ENCODE measurements around the gene EML4.
A peak's percentile ranks its signal among the peaks of the same experiment; 100 is the strongest.
"Not testable (repeated sequence)": the region's sequence is repeated elsewhere in the genome, so short reads cannot be mapped to it uniquely, and the experiment has no call there.

Gene EML4

DNA sequence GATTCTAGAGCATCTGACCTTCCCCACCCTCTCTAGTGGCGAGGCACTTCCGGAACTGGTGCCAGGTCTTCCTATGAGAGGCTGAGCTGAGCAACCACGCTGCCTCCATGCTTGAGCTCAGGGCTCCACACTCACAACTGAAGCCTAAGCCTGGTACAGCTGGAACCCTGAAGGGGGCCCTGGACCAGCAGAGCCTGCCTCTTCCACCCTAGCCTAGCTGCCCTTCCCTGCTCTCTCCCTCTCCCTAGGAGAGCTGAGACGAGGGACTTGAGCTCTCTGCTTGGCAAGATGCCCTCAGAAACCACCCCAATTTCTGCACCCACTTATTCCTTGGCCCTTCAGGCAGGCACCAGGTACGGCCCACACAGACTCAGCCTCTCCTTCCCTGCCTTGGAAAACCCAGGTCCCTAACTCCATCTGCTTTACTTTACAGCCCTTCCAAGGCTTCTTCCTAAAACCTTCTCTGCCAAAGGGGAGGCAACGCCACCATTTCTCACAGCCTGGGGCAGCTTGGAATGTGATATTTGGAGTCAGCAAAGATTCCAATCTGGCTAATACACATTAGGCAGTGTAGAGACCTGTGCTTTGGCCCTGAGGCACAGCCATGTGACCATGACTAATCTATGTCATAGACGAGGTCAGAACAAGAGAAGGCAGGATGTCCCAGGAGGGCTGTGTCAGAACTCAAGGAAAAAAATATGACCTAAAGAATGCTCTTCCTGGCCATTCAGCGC lies 173.1 kb downstream of the EML4 start:
- peak; percentile 38 for DNase-seq (ENCODE audit: low spot score)

DNA sequence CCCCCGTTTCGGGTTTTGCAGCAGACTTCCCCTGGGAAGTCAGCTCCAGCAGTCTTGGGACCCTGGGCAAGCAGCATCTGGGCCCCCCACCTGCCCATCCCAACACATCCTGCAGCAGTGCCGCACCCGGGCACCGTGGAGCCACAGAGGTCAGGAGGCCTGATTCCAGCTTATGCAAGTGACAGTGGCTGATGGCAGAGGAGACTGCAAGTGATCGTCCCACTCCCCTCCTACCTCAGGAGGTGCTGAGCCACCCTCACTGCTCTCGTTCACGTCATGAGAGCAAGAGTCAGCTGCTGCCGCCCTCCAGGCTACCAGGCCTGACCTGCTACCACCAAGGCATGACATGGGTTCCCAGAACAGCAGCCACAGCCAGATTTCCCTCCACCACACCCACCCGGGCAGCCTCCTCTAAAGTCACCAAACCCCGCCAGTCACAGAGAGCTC lies 173.7 kb downstream of the EML4 start:
- in situ Hi-C loops (cut with MboI; ENCODE audit: low sequenced_read_pairs, unreplicated experiment), result no loop called here
- TF ChIP-seq, protein P1, sequence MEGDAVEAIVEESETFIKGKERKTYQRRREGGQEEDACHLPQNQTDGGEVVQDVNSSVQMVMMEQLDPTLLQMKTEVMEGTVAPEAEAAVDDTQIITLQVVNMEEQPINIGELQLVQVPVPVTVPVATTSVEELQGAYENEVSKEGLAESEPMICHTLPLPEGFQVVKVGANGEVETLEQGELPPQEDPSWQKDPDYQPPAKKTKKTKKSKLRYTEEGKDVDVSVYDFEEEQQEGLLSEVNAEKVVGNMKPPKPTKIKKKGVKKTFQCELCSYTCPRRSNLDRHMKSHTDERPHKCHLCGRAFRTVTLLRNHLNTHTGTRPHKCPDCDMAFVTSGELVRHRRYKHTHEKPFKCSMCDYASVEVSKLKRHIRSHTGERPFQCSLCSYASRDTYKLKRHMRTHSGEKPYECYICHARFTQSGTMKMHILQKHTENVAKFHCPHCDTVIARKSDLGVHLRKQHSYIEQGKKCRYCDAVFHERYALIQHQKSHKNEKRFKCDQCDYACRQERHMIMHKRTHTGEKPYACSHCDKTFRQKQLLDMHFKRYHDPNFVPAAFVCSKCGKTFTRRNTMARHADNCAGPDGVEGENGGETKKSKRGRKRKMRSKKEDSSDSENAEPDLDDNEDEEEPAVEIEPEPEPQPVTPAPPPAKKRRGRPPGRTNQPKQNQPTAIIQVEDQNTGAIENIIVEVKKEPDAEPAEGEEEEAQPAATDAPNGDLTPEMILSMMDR (IDR thresholded peaks at IDR 0.05; ENCODE audit: borderline replicate concordance, control extremely low read depth, extremely low read depth, insufficient read depth, missing control alignments), result no peak
- DNase-seq (ENCODE audit: low spot score), result no peak

More for the DNA sequence above, 173.1 kb downstream of the EML4 start:
- TF ChIP-seq, protein P1 (IDR thresholded peaks at IDR 0.05; ENCODE audit: borderline replicate concordance, control extremely low read depth, extremely low read depth, insufficient read depth, missing control alignments), result no peak
- in situ Hi-C loops (cut with MboI; ENCODE audit: low sequenced_read_pairs, unreplicated experiment), result no loop called here

DNA sequence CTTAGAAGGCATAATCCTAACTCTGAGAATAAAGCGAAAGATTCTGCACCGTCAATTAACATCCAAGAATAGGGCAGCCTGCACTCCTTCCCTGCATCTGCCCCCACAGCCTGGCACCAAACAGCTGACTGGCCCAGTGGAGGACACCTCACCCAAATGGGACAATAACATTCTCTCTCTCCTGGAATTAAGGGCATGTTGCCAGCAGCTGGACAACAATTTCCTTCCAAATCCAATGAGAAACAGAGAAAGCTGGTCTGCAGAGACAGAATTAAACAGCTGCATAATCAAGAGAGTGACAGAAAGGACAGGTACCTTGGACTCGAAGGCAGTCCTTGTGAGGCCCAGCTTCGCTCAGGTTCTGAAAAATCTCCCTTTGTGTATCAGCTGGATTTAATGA lies 176.8 kb downstream of the EML4 start:
- DNase-seq (ENCODE audit: low spot score), result no peak
- in situ Hi-C loops (cut with MboI; ENCODE audit: low sequenced_read_pairs, unreplicated experiment), result no loop called here
- TF ChIP-seq, protein P1 (IDR thresholded peaks at IDR 0.05; ENCODE audit: borderline replicate concordance, control extremely low read depth, extremely low read depth, insufficient read depth, missing control alignments), result no peak

DNA sequence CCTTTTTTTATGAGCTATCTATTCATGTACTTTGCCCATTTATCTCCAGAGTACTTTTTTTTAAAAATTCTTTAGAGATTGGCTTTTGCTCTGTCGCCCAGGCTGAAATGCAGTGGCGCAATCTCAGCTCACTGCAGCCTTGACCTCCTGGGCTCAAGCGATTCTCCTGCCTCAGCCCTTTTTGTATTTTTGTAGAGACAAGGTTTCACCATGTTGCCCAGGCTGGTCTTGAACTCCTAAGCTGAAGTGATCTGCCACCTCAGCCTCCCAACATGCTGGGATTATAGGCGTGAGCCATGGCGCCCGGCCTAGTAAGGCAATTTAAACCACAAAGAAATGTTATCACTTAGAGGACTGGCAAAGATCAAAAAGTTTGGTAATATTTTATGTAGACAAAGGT lies 177.7 kb downstream of the EML4 start:
- in situ Hi-C loops (cut with MboI; ENCODE audit: low sequenced_read_pairs, unreplicated experiment); DNase-seq (ENCODE audit: low spot score): not testable (repeated sequence)

DNA sequence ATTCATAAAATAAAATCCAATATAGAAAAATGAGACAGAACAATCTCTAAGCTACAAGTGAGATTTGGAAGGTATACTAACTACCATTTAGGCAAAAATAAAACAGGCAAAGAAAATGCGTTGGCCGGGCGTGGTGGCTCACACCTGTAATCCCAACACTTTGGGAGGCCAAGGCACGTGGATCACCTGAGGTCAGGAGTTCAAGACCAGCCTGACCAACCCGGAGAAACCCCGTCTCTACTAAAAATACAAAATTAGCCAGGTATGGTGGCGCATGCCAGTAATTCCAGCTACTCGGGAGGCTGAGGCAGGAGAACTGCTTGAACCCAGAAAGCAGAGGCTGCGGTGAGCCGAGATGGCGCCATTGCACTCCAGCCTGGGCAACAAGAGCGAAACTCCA lies 178.4 kb downstream of the EML4 start:
- in situ Hi-C loops (cut with MboI; ENCODE audit: low sequenced_read_pairs, unreplicated experiment); DNase-seq (ENCODE audit: low spot score): not testable (repeated sequence)

DNA sequence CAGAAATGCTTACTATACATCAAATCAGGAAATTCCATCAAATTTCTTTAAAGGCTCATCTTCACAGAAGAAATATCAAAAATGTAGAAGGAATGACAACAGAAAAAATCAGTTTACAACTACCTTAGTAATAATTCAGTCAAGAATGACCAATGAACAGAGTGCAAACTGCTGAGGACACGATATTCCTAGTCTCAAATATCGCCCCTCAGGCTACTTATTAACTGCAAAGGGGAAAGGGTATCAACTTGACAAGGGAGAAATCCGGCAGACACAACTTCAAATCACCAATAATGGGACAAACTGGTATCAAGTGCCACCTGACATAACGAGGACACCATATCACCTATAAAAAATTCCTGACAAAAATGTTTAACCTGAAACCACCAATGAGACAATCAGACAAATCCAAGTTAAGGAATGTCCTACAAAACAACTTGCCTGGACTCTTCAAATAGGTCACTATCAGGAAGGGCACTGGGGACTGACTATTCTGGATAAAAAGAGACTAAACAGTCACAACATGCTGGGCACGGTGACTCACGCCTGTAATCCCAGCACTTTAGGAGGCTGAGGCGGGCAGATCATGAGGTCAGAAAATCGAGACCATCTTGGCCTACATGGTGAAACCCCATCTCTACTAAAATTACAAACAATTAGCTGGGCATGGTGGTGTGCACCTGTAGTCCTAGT lies 179.1 kb downstream of the EML4 start:
- TF ChIP-seq, protein P1 (IDR thresholded peaks at IDR 0.05; ENCODE audit: borderline replicate concordance, control extremely low read depth, extremely low read depth, insufficient read depth, missing control alignments), result no peak

DNA sequence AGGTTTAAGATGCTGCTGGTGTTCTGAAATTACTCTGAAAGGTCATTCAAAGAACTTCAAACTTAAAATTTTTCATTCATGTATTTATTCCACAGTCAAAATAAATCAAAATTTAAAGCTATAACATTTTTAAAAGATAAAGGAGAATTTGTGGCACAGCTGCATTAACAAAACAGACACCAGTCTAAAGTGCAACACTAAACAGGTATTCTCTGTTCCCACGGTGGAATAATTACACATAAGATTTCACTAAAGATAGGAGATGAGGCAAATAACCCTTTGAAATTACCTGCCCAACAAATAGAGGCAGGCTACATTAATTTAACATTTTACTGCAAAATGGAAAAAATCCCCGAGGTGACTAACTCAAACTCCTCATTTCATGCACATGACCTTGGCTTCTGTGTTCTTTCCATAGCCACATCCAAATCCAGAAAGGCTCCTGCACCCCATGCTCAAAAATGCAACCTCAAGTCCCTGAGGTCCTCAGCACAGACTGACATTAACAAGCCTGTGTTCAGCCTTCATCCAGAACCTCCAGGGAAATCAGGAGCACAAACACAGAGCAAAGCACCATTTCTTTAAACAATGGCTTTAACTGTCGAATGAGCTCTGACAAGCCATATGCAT lies 181.4 kb downstream of the EML4 start:
- no peak for DNase-seq (ENCODE audit: low spot score)
- TF ChIP-seq, protein P1 (IDR thresholded peaks at IDR 0.05; ENCODE audit: borderline replicate concordance, control extremely low read depth, extremely low read depth, insufficient read depth, missing control alignments), result no peak
- in situ Hi-C loops (cut with MboI; ENCODE audit: low sequenced_read_pairs, unreplicated experiment), result loop anchor here (25.0 kb wide), 1 partner anchor 488 kb away; no protein-coding TSS in a partner anchor

More for the DNA sequence above, 179.1 kb downstream of the EML4 start:
- DNase-seq (ENCODE audit: low spot score), result no peak
- in situ Hi-C loops (cut with MboI; ENCODE audit: low sequenced_read_pairs, unreplicated experiment), result no loop called here

Measured in GM13976 (cell line).